GM21786 (cell line): ENCODE results near the gene LRRC8E.

Experiments used
- ATAC-seq: cut with Tn5 transposase; IDR thresholded peaks from one replicate; pipeline ENCODE4 v1.9.1; 2021; ENCODE audit not compliant: unreplicated experiment

Gene LRRC8E

GRCh38 chr19:7918615-7919421, 30.5 kb downstream of the LRRC8E start:
- ATAC-seq, result no peak

DNA sequence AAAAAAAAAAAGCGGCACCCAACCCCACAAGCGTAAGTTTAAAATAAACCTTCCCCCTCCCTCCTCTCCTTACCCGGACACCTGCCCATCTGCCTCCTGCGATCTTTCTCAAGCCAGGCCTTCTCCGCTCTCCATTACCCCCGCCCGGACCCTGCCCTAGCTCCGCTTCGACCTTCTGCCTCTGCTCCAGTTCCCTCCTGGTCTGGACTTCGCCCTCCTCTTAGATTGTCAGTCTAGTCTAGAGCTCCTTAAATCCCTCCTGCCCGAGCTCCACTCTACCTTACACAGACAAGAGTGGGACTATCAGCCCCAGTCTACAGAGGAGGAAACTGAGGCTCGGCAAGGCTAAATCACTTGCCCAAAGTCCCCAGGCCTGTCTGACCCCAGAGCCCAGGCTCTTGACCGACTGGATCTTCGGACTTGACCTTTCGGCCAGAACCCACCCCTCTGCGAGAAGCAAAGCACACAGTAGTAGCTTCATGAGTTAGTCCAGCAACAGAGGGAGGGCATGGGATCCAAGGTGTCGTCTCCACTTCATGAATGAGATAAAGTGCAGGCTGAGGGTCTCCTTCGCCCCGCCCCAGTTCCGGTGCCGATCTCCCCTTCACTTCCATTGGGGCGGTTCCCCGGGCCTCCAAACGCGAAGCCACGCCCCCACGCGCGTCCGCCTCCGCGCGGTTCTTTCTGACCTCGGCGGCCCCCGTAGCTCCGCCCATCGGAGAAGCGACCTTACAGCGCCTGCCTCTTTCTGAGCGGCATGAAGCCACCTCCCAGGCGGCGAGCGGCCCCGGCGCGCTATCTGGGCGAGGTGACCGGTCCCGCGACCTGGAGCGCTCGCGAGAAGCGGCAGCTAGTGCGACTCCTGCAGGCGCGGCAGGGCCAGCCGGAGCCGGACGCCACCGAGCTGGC, 31.6 kb downstream of the LRRC8E start, which contains the start of gene SNAPC2:
Gene SNAPC2 (plus strand): TSS at position 729 of the 909 bp plus-strand sequence. CDS start 29 bp downstream, at position 758.
- ATAC-seq, result no peak

- ATAC-seq, result no peak
These were observed 32.4 kb downstream of the LRRC8E start for GRCh38 chr19:7920519-7921301.

- no peak for ATAC-seq
These were observed 33.1 kb downstream of the LRRC8E start for GRCh38 chr19:7921302-7921966.

- ATAC-seq, result no peak
These were observed 33.9 kb downstream of the LRRC8E start for GRCh38 chr19:7921967-7922835.

- ATAC-seq, result no peak
These were observed 34.5 kb downstream of the LRRC8E start for GRCh38 chr19:7922836-7923195.

DNA sequence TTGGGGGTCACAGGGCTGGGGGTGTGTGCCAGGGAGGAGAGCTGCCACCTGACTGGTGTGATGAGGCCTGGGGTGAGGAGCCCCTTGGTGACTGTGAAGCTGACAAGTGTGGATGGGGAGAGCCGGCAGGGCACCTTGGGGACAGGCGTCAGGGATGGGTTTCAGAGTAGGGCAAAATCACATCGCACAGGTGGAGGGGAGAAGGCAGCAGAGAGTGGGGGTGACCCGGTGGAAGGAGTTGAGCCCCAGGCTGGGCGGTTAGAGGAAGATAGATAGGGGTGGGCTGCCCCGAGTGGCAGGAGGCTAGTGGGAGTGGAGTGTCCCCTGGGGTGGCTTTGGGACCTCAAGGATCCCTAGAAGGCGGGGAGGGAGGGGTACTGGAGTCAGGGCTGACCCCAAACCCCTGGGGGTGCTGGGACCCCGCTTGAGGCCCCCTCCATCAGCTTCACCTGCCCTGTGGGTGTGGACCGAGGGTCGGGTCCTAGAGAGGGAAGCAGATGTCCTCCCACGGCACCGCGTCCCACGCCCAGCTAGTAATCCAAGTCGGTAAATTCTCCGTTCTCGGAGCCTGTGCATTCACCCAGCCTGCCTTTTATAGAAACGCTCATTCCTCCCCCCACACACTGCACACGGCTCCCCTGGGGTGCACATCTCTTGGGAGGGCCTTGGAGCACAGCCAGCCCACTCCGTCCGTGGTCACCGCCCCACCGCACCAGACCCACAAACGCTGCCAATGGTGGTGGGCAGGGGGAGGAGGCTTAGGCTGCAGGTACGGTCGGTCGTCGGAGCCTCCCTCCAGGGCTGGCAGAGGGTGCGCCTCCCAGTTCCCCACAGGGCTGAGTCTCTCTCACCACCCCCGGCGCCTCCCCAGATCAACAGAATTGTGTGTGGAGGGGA, 35.2 kb downstream of the LRRC8E start:
- no peak for ATAC-seq

GRCh38 chr19:7924241-7924640, 35.9 kb downstream of the LRRC8E start:
- ATAC-seq, result no peak

DNA sequence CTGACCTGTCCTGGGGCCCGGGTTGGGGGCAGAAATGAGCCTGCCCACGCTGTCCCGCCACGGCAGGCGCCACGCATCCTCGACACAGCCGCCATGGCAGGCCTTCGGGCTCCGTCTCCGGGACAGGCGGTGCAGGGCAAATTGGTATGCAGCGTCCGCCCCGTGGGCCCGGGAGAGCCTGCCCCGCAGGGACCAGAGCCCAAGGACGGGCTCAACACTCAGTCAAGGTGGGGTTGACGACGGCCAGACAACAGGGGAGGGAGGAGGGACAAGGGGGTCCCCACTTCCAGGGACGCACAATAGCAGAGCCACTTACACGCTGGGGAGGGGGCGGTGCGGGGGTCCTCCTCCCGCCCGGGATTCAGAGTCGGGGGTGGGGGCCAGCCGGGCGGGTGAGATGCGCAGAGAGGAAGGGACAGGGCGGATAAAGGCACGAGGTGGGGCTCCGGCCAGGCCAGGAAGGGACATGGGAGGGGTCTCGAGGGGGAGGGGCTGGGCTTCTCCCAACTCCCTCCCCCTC, 36.4 kb downstream of the LRRC8E start:
- no peak for ATAC-seq

- no peak for ATAC-seq
These were observed 37.0 kb downstream of the LRRC8E start for GRCh38 chr19:7925171-7925851.

DNA sequence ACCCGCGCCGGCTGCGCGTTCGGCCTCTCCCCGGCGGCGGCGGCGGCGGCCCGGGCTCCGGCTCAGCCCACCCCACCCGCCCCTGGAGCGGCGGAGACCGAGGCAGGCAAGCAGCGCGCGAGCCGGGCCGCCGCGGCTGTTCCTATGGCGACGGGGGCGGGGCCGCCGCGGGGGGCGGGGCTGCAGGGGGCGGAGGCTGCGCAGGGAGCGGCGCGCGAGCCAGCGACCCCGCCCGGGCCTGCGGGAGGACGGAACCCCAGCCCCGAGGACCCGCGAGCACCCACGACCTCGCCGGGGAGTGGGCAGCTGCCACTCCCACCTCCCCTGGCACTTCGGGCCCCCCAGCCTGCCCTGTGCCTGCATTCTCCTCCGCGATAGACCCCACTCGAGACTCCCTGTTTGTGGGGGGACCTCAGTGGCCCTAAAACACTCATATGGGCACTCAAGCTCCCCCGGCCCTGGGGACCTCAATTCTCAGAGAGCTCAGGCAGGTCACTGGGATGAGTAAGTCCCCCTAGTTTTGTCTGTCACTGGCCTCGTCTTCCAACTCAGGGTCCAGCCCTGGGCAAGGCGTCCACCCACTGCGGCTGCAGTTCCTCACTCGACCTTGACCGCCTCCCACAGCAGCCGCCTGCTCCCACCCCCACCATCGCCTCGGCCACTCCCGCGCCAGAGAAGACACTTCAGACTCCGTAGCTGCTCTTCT, 37.9 kb downstream of the LRRC8E start, which contains the start of gene CTXN1:
Gene CTXN1 (minus strand): TSS at position 115 of the 706 bp plus-strand sequence. CDS start 597 bp downstream, outside the sequence.
- ATAC-seq, result no peak

DNA sequence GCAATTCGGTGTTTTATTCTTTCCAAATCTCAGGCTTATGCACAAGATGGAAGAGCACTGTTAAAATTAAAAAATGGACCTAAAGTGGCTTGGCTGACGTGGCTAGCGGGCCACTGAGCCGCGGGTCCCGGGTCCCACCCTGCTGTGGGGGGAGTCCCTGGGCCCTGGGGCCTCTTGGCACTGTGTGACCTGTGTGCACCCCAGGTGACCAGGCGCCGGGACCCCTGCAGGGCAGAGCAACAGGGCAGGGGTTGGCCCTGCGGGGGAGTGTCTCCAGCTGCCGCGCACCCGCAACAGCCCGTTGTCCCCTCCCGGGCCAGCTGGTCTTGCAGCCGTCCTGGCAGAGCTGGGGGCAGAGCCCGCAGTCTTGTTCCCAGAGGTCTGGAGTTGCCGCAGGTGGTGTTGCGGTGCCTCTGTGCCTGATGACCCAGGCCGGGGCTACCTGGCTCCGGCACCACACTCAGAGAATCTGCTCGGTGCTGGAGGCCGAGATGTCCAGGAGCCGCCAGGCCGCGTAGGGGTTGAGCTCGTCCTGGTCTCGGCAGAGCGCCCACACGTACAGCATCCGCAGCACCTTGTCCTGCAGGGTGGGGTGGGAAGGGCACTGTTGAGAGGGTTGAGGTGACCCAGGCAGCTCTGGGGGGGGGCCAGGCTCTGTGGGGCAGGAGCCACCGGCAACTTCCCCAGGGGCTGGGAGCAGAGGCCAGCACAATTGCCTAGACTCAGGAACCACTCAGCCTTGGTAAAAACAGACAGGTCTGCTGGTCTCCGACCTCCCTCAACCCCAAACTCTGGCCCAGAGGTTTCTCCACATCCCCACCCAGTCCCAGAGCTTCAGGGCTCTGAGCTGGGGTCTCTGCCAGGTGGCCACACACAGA, 38.7 kb downstream of the LRRC8E start:
- no peak for ATAC-seq

- no peak for ATAC-seq
These were observed 39.5 kb downstream of the LRRC8E start for GRCh38 chr19:7927605-7928333.

DNA sequence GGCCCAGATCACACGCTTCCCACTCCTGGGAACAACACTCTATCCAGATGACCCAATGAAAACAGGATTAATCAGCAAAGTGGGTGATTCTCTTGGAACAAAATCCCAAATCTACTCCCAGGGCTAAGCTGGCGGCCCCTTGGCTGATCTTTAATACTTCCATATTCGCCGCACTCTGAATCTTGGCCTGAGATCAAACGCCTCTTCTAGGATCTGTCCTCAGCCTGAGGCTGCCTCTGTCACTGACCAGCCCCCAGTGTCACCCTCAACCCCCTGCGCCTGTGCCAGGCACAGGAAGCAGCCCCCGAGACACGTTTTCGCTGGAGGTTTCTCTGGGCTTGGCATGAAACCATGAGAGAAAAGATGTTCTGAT, 40.0 kb downstream of the LRRC8E start:
- no peak for ATAC-seq
